Endothelial cell of umbilical vein (primary cell): Measurements from ENCODE around the gene CFAP57. TPM values are rescaled to one million over a fixed set of nuclear protein-coding genes. Genes with fewer than 3 reads are reported as not detected.

ENCODE experiments used
- BruUV-seq: library from RNA; stranded (reverse); fragments of 400-500 nt; replicated peaks from 2 replicates; lab custom pipeline; 2021; lab: Mats Ljungman, UMichigan
- CTCF ChIA-PET: fragments of 300-600, 350-600 bp; sonication (Branson Sonifier 250); formaldehyde crosslinking; loops from one replicate; lab custom pipeline; 2021; ENCODE audit warnings: antibody characterized with exemption, inconsistent platforms; lab: Charles Lee
- POLR2A ChIA-PET: fragments of 300-600, 350-600 bp; sonication (Branson Sonifier 250); formaldehyde crosslinking; loops from one replicate; lab custom pipeline; 2021; ENCODE audit warnings: antibody characterized with exemption, inconsistent platforms; lab: Charles Lee
- DNase-seq: peaks from one replicate; pipeline ENCODE4 v3.0.0-alpha.2; 2011; ENCODE audit warnings: low read depth, low spot score
- FAIRE-seq: peaks from 2 replicates; lab custom pipeline; 2011; peaks lifted over from hg19 to GRCh38; lab: Jason Lieb, UNC
- H2AFZ ChIP-seq: 2 replicates; pipeline ENCODE4 v1.6.0; 2012; ENCODE audit warnings: low read depth, low read length, control low read depth, inconsistent platforms
- H3K27ac ChIP-seq: 2 replicates; pipeline ENCODE4 v1.5.1; 2011; ENCODE audit warnings: low read depth, mild to moderate bottlenecking, control low read depth, low read length, moderate library complexity; ENCODE audit not compliant: insufficient read depth
- H3K27me3 ChIP-seq, 2 experiments: 2 replicates each; pipeline versions ENCODE4 v1.6.0 to v1.6.1; 2011; ENCODE audit warnings: low read length in 2 of 2, mixed read lengths in 1 of 2; ENCODE audit not compliant: control insufficient read depth in 2 of 2, insufficient read depth in 2 of 2
- H3K36me3 ChIP-seq, 2 experiments: 2 replicates in 1 of 2; 3 replicates in 1 of 2; pipeline ENCODE4 v1.5.1; 2011; ENCODE audit warnings: low read length in 2 of 2, mild to moderate bottlenecking in 1 of 2, moderate library complexity in 1 of 2; ENCODE audit not compliant: control insufficient read depth in 2 of 2, insufficient read depth in 2 of 2; ENCODE audit errors: extremely low read depth in 1 of 2
- H3K4me1 ChIP-seq: 3 replicates; pipeline ENCODE4 v1.5.1; 2011; ENCODE audit warnings: mild to moderate bottlenecking, low read length; ENCODE audit not compliant: control insufficient read depth, insufficient read depth; ENCODE audit errors: extremely low read depth
- H3K4me2 ChIP-seq: 2 replicates; pipeline ENCODE4 v1.6.1; 2011; ENCODE audit warnings: low read length, control low read depth, mixed read lengths; ENCODE audit not compliant: insufficient read depth
- H3K4me3 ChIP-seq, 3 experiments: fragments of 200-600 bp in 1 of 3; sonication (generic), shearing (Covaris generic) in 1 of 3; replicated peaks in 1 of 3; 2 replicates each; pipeline ENCODE4 v1.5.1; 2011 to 2016; ENCODE audit warnings: control low read depth in 3 of 3, low read length in 3 of 3, mild to moderate bottlenecking in 2 of 3, inconsistent platforms in 1 of 3, low read depth in 1 of 3, moderate library complexity in 1 of 3; ENCODE audit not compliant: insufficient read depth in 1 of 3
- H3K79me2 ChIP-seq: 2 replicates; pipeline ENCODE4 v1.6.0; 2012; ENCODE audit warnings: low read length, inconsistent platforms; ENCODE audit not compliant: control insufficient read depth, insufficient read depth
- H3K9ac ChIP-seq: replicated peaks from 2 replicates; pipeline ENCODE3; 2011; ENCODE audit warnings: low read length, control low read depth; ENCODE audit not compliant: insufficient read depth; ENCODE audit errors: extremely low read depth
- H3K9me1 ChIP-seq: replicated peaks from 3 replicates; pipeline ENCODE4 v1.6.0; 2011; ENCODE audit warnings: mild to moderate bottlenecking, low read length; ENCODE audit not compliant: control insufficient read depth, insufficient read depth; ENCODE audit errors: extremely low read depth
- H3K9me3 ChIP-seq: replicated peaks from 2 replicates; pipeline ENCODE4 v1.5.1; 2012; ENCODE audit warnings: low read length, inconsistent platforms; ENCODE audit not compliant: control insufficient read depth, insufficient read depth
- H4K20me1 ChIP-seq: replicated peaks from 2 replicates; pipeline ENCODE3; 2011; ENCODE audit warnings: mild to moderate bottlenecking, low read length; ENCODE audit not compliant: control insufficient read depth, insufficient read depth; ENCODE audit errors: extremely low read depth
- CTCF ChIP-seq, 2 donors: IDR thresholded peaks; 1 replicate in 1 of 2; 2 replicates in 1 of 2; pipeline ENCODE4 v1.5.1; 2011; ENCODE audit warnings: low read length in 2 of 2, mild to moderate bottlenecking in 2 of 2, moderate library complexity in 2 of 2, control low read depth in 1 of 2, inconsistent platforms in 1 of 2, low read depth in 1 of 2; ENCODE audit not compliant: insufficient read depth in 1 of 2; ENCODE audit errors: extremely low read depth in 1 of 2
- EZH2 ChIP-seq: IDR thresholded peaks from 2 replicates; pipeline ENCODE4 v1.6.1; 2012; ENCODE audit warnings: borderline replicate concordance, low read depth, mild to moderate bottlenecking, moderate library complexity, low read length, inconsistent platforms; ENCODE audit not compliant: severe bottlenecking
- FOS ChIP-seq: IDR thresholded peaks from 2 replicates; pipeline ENCODE4 v1.6.1; 2011; ENCODE audit warnings: mild to moderate bottlenecking, low read length, moderate library complexity, borderline replicate concordance; ENCODE audit not compliant: insufficient read depth
- JUN ChIP-seq: IDR thresholded peaks from 2 replicates; pipeline ENCODE4 v1.6.1; 2011; ENCODE audit warnings: borderline replicate concordance, low read depth; ENCODE audit not compliant: insufficient read length, insufficient read depth
- MAX ChIP-seq: IDR thresholded peaks from 2 replicates; pipeline ENCODE4 v1.6.1; 2011; ENCODE audit not compliant: insufficient read depth, insufficient read length
- POLR2A ChIP-seq: IDR thresholded peaks from 2 replicates; pipeline ENCODE4 v1.6.1; 2012; ENCODE audit warnings: low read depth, mild to moderate bottlenecking, control low read depth, low read length
- POLR2AphosphoS5 ChIP-seq: IDR thresholded peaks from 2 replicates; pipeline ENCODE4 v1.6.1; 2012; ENCODE audit warnings: low read depth, mild to moderate bottlenecking, control low read depth, low read length, moderate library complexity; ENCODE audit not compliant: insufficient read depth
- dilution Hi-C: fragments of 300-500 bp; cut with MboI; formaldehyde crosslinking; loops from one replicate; pipeline ENCODE4 v1.15.0; 2019; ENCODE audit warnings: low sequenced_read_pairs; ENCODE audit not compliant: extremely low pct_ligation_motif_present
- intact Hi-C: fragments of 100-400 bp; cut with micrococcal nuclease; formaldehyde crosslinking; loops from one replicate; pipeline ENCODE4 v1.10.0; 2022
- polyA plus RNA-seq, 4 experiments: library from polyadenylated mRNA; depleted of rRNA in 3 of 4; stranded (reverse) in 3 of 4; unstranded in 1 of 4; fragments of >200 nt; gene quantifications; 2 replicates each; pipeline versions ENCODE4 v1.2.1 to v1.2.3, GENCODE V29; 2011 to 2012; ENCODE audit warnings: missing spikeins in 1 of 4
- total RNA-seq: library from RNA; stranded (reverse); gene quantifications from 2 replicates; pipeline ENCODE4 v1.2.3, GENCODE V29; 2021

The CFAP57 gene
- total and polyA plus RNA-seq, 2 donors (not counting 3 experiments of a cell fraction or from before 2014, with no cell fraction given), result 0.88 to 0.91 TPM

GRCh38 chr1:43273708-43274107 is 101.6 kb downstream of the CFAP57 start:
- Histone ChIP-seq H4K20me1 (no peaks in the 10 kb centered on the region), H3K27ac (no peak overlapping the region), H3K9me3 (no peaks in the 10 kb centered on the region), H3K79me2 (no peaks in the 10 kb centered on the region), H3K4me3 (no peak overlapping the region), H3K9ac (no peak overlapping the region), H3K36me3 (no peaks in the 10 kb centered on the region), H3K4me2 (no peak overlapping the region), H2AFZ (no peak overlapping the region), H3K27me3 (no peaks in the 10 kb centered on the region), H3K9me1 (no peaks in the 10 kb centered on the region), H3K4me1 (peaks cover 3% of the 10 kb centered on the region)
- DNase-seq (no peak), FAIRE-seq (no peak)
- dilution Hi-C loops, result no loop called here
- no TSS peak for BruUV-seq
- TF ChIP-seq JUN (no peak), POLR2A (no peak), FOS (no peak), MAX (no peak), EZH2 (no peak), POLR2AphosphoS5 (no peak), CTCF (IDR thresholded peaks at IDR 0.05; ENCODE audit: extremely low read depth in 1 of 2, insufficient read depth in 1 of 2, low read depth in 1 of 2, low read length in 2 of 2) (no peak)
- POLR2A ChIA-PET, result no interaction called here
- CTCF ChIA-PET, result no interaction called here
- intact Hi-C loops, result loop anchor here (1.0 kb wide), 1 partner anchor 27 kb away; the partner anchor contains the start of gene TIE1
